Measurements from ENCODE around the gene CEACAM21. TPM values are rescaled to one million over a fixed set of nuclear protein-coding genes. Genes with fewer than 3 reads are reported as not detected.

Gene CEACAM21
- total RNA-seq, result 10 to 100 TPM in 1 of 2 donors, 1 to 10 TPM in 1; 6.5 to 12.2 TPM
- 10 to 100 TPM in 1 of 2 donors, 1 to 10 TPM in 1; 9.6 to 10.9 TPM for polyA plus RNA-seq
- long read RNA-seq, donor 1, result 0 reads
- long read RNA-seq, donor 2, result 0 reads
- long read RNA-seq, donor 3, result 0 reads
- long read RNA-seq, donor 4, result 0 reads
- long read RNA-seq, donor 5, result 0 reads

- 14 to 19% methylated on average over 4 of the region's 4 CpGs for WGBS, 2 donors
These were observed at the start of gene CEACAM21 for GRCh38 chr19:41575998-41576397. Gene CEACAM21, plus strand, starts transcription at chr19:41576166. Its CDS starts 109 bp downstream, at chr19:41576275.

GRCh38 chr19:41527089-41527488 lies 48.9 kb upstream of the CEACAM21 start:
- no peak for TF ChIP-seq CTCF (IDR thresholded peaks at IDR 0.05; ENCODE audit: control extremely low read depth, extremely low read depth)
- H3K9me3 ChIP-seq (ENCODE audit: control insufficient read depth in 4 of 4, insufficient read depth in 3 of 4, low read length in 3 of 4), result peaks cover 0 to 10% (median 2%) of the 10 kb centered on the region in 4 donors
- no peak overlapping the region for H3K27ac ChIP-seq (ENCODE audit: low read depth in 1 of 2, low read length in 1 of 2)
- H3K36me3 ChIP-seq (ENCODE audit: control insufficient read depth in 4 of 4, insufficient read depth in 4 of 4, low read length in 4 of 4), result no peaks in the 10 kb centered on the region
- ATAC-seq (ENCODE audit: insufficient read depth, low FRiP score), result no peak
- peak in 1 of 3 donors; percentile 53 for DNase-seq
- H3K4me3 ChIP-seq, result no peak overlapping the region
- peaks cover 0 to 5% (median 2%) of the 10 kb centered on the region in 5 donors for H3K4me1 ChIP-seq (ENCODE audit: control insufficient read depth in 5 of 5, insufficient read depth in 5 of 5, low read length in 5 of 5)
- 64 to 79% methylated on average over 3 of the region's 3 CpGs for WGBS, 2 donors
- H3K9ac ChIP-seq (ENCODE audit: insufficient read depth in 1 of 2, low read length in 2 of 2), result no peak overlapping the region
- H3K27me3 ChIP-seq (ENCODE audit: control insufficient read depth in 3 of 3, insufficient read depth in 3 of 3, low read length in 2 of 3), result peaks cover 0 to 36% (median 35%) of the 10 kb centered on the region in 3 donors

More at GRCh38 chr19:41575998-41576397, at the start of gene CEACAM21:
- DNase-seq (peak in 1 of 3 donors; percentile 22), ATAC-seq (ENCODE audit: insufficient read depth, low FRiP score) (peak; percentile 86)
- H3K9me3 ChIP-seq (ENCODE audit: control insufficient read depth in 4 of 4, insufficient read depth in 3 of 4, low read length in 3 of 4), result no peaks in the 10 kb centered on the region
- no peak for TF ChIP-seq CTCF (IDR thresholded peaks at IDR 0.05; ENCODE audit: control extremely low read depth, extremely low read depth)
- peak within 1 kb of the TSS in 1 of 2 donors; percentile 80 for H3K27ac ChIP-seq (ENCODE audit: low read depth in 1 of 2, low read length in 1 of 2)
- H3K4me1 ChIP-seq (ENCODE audit: control insufficient read depth in 5 of 5, insufficient read depth in 5 of 5, low read length in 5 of 5), result peaks cover 0 to 3% (median 0%) of the 10 kb centered on the region in 5 donors
- no peak within 1 kb of the TSS for H3K9ac ChIP-seq (ENCODE audit: insufficient read depth in 1 of 2, low read length in 2 of 2)
- H3K27me3 ChIP-seq (ENCODE audit: control insufficient read depth in 3 of 3, insufficient read depth in 3 of 3, low read length in 2 of 3), result no peaks in the 10 kb centered on the region
- no peaks in the 10 kb centered on the region for H3K36me3 ChIP-seq (ENCODE audit: control insufficient read depth in 4 of 4, insufficient read depth in 4 of 4, low read length in 4 of 4)
- H3K4me3 ChIP-seq, result no peak within 1 kb of the TSS

GRCh38 chr19:41528106-41528505 lies 47.9 kb upstream of the CEACAM21 start:
- Histone ChIP-seq H3K27me3 (ENCODE audit: control insufficient read depth in 3 of 3, insufficient read depth in 3 of 3, low read length in 2 of 3) (peaks cover 0 to 26% (median 25%) of the 10 kb centered on the region in 3 donors), H3K9ac (ENCODE audit: insufficient read depth in 1 of 2, low read length in 2 of 2) (no peak overlapping the region), H3K36me3 (ENCODE audit: control insufficient read depth in 4 of 4, insufficient read depth in 4 of 4, low read length in 4 of 4) (no peaks in the 10 kb centered on the region), H3K4me1 (ENCODE audit: control insufficient read depth in 5 of 5, insufficient read depth in 5 of 5, low read length in 5 of 5) (peaks cover 0 to 5% (median 4%) of the 10 kb centered on the region in 5 donors), H3K27ac (ENCODE audit: low read depth in 1 of 2, low read length in 1 of 2) (no peak overlapping the region), H3K9me3 (ENCODE audit: control insufficient read depth in 4 of 4, insufficient read depth in 3 of 4, low read length in 3 of 4) (peaks cover 0 to 10% (median 2%) of the 10 kb centered on the region in 4 donors), H3K4me3 (no peak overlapping the region)
- WGBS, 2 donors, result 50 to 75% methylated on average over 2 of the region's 2 CpGs
- ATAC-seq (ENCODE audit: insufficient read depth, low FRiP score) (no peak), DNase-seq (no peak)
- no peak for TF ChIP-seq CTCF (IDR thresholded peaks at IDR 0.05; ENCODE audit: control extremely low read depth, extremely low read depth)
